ENCODE results near the gene DBH.

The DBH gene

DNA sequence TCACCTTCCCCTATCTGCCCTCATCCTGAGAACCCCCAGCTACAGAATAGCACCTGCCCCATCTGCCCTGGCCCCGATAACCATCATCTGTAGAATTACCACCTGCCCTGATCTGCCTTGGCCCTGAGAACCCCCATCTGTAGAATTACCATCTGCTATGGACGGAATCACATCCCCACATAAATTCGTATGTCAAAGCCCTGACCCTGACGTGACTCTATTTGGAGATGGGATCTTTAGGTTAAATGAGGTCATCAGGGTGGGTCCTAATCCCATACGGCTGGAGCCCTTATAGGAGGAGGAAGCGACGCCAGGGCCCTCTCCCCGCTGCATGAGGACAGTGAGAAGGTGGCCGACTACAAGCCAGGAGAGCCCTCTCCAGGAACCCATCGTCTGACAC lies 69.4 kb downstream of the DBH start:
- POLR2A ChIA-PET (ENCODE audit: low non-redundant PET): no interaction called here
- no peak for DNase-seq (ENCODE audit: low spot score)
- no peak overlapping the region for H3K27ac ChIP-seq
- TF ChIP-seq, protein P1, sequence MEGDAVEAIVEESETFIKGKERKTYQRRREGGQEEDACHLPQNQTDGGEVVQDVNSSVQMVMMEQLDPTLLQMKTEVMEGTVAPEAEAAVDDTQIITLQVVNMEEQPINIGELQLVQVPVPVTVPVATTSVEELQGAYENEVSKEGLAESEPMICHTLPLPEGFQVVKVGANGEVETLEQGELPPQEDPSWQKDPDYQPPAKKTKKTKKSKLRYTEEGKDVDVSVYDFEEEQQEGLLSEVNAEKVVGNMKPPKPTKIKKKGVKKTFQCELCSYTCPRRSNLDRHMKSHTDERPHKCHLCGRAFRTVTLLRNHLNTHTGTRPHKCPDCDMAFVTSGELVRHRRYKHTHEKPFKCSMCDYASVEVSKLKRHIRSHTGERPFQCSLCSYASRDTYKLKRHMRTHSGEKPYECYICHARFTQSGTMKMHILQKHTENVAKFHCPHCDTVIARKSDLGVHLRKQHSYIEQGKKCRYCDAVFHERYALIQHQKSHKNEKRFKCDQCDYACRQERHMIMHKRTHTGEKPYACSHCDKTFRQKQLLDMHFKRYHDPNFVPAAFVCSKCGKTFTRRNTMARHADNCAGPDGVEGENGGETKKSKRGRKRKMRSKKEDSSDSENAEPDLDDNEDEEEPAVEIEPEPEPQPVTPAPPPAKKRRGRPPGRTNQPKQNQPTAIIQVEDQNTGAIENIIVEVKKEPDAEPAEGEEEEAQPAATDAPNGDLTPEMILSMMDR (conservative IDR thresholded peaks at IDR 0.05; ENCODE audit: low read depth): no peak
- CTCF ChIA-PET: interaction anchor here (0.6 kb wide), 1 partner anchor 519 kb away, joined by 5 read pairs; no protein-coding TSS in a partner anchor

DNA sequence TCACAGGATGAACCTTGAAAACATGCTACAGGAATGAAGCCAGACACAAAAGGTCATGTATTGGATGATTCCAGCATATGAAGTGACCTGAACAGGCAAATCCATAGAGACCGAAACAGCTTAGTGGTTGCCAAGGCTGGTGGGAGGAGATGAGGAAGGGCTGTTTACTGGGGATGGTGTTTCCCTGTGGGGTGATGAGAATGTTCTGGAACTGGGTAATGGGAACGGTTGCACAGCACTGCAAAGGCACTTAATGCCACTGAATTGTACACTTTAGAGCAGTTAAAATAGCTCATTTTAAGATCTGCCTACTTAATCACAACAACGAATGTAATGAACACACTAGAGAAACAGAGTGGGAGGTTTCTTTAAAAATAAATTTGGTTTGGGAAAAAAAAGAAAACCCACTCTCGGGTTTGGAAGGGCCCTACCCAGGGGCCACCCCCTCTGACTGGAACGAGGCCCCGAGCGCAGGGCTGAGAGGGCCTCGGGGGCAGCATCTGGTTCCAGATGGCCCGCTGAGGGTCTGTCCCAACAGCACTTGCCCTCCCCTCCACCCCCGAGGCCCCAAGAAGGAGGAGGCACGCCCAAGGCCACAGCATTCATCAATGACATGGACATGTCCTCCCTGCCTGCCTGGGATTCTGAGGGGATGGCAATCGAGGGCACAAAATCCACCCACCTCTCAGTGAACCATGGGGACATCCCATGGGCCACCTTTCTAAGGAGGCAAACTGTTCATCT lies 70.3 kb downstream of the DBH start:
- no peak for DNase-seq (ENCODE audit: low spot score)
- ChIA-PET CTCF (interaction anchor here (0.7 kb wide), 1 partner anchor 359 kb away, joined by 4 read pairs; no protein-coding TSS in a partner anchor), POLR2A (ENCODE audit: low non-redundant PET) (no interaction called here)
- TF ChIP-seq, protein P1 (conservative IDR thresholded peaks at IDR 0.05; ENCODE audit: low read depth): no peak
- no peak overlapping the region for H3K27ac ChIP-seq

DNA sequence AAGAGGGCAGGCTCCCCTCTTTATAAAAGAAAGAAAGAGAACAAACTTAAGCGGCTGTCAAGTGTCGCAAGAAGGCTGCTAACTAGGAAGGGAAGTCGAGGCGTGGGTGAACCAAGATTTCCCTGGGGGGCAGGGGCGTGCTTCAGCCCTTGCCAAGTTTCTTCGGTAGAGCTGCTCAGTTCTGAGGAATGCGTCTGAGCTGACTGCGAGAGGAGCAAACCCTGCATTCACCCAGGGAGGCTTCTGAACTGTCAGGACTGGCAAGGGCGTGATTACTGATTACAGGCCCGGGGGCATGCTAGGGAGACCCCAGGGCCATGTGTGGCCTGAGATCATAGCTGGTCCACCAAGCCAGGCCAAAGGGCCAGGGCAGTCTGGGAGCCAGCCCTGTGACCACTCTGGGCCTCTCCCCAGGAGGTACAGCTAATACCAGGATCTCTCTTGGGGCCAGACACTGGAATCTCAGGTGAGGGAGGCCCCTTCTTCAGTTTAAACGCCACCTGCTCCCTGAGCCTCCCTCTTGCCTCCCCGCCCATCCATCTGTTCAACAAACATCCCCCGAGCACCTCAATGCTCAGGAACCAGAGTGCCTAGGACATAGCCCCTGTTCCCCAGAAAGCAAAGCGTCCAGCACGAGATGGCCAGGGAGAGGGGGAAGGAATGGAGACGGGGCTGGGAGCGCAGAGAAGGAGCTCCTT lies 71.1 kb downstream of the DBH start:
- POLR2A ChIA-PET (ENCODE audit: low non-redundant PET): no interaction called here
- DNase-seq (ENCODE audit: low spot score): no peak
- CTCF ChIA-PET: no interaction called here

DNA sequence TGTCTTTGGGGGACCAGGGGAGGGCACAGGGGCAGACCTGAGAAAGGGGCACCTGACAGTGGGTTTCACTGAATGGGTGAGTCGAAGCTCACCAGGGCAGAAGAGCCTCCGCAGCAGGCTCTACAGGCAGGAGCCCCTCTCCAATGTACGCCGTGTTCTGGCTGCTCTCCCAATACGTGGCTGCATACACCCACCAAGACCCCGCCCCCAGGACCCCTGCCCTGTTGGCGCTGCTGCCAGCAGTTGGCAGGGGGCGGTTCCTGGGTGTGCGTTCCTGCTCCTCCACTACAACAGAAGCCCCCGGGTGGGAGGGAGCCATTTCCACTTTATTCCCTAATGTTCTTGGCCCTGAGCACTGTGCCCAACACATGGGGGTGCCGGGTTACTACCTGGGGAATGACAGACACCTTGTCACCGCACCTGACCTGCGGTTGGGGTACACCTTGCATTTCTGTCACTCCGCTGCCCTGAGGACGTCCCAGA lies 71.6 kb downstream of the DBH start:
- POLR2A ChIA-PET (ENCODE audit: low non-redundant PET): no interaction called here

More for the DNA sequence above, 71.1 kb downstream of the DBH start:
- H3K27ac ChIP-seq: no peak overlapping the region
- TF ChIP-seq, protein P1 (conservative IDR thresholded peaks at IDR 0.05; ENCODE audit: low read depth): no peak

DNA sequence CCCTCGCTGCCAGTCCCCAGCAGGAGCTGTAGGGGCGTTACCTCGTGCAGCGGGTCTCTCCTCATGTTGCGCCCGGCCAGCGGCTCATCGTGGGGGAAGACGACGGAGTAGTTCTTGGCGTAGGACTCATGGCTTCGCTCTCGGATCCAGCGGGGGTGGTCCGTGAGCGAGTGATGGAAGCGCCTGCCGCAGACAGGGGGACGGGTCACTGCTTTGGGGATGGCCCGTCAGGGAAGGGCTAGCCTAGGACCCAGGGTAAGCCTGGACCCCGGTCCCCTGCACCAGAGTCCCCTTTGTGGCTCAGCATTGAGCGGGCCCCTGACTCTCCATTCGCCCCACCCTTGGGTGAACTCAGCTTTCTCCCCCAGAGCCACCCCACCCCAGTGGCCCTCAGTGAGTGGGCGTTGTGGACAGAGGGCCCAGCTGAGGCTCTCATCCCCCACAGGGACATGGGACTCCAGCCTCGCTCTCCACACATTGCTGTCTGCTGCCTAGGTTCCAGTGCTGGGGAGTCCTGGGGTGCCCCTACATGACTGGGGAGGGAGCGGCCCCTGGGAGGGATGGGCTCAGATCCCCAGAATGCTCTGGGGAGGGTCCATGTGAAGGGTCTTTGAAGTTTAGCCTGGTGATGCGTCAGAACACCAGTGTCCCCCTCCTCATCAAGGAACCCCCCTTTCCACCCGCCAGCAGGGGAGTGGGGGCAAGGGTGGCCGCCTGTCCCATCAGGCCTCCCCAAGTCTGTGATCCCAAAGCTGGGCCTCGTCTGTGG lies 72.3 kb downstream of the DBH start:
- TF ChIP-seq, protein P1 (conservative IDR thresholded peaks at IDR 0.05; ENCODE audit: low read depth): no peak
- ChIA-PET POLR2A (ENCODE audit: low non-redundant PET) (no interaction called here), CTCF (interaction anchor here (0.7 kb wide), 1 partner anchor 217 kb away, joined by 3 read pairs; no protein-coding TSS in a partner anchor)
- no peak for DNase-seq (ENCODE audit: low spot score)
- no peak overlapping the region for H3K27ac ChIP-seq

More for the DNA sequence above, 71.6 kb downstream of the DBH start:
- CTCF ChIA-PET: no interaction called here
- H3K27ac ChIP-seq: no peak overlapping the region
- no peak for DNase-seq (ENCODE audit: low spot score)
- TF ChIP-seq, protein P1 (conservative IDR thresholded peaks at IDR 0.05; ENCODE audit: low read depth): no peak

All from RWPE1 (cell line).